Activated CD4-positive, alpha-beta memory T cell treated with anti-CD3 and anti-CD28 coated beads for 36 hours (primary cell): Measurements from ENCODE around the gene DNM2. TPM values are rescaled to one million over a fixed set of nuclear protein-coding genes. Genes with fewer than 3 reads are reported as not detected.

Experiments used
- microRNA-seq: library from miRNA; unstranded; fragments of <30 nt; microRNA quantifications from one replicate; pipeline ENCODE4 v1.2.0, GENCODE V29; 2022; ENCODE audit warnings: borderline number of aligned reads, borderline microRNAs expressed, borderline replicate concordance
- total RNA-seq, 2 experiments: library from RNA; stranded (reverse); gene quantifications; one replicate each; pipeline ENCODE4 v1.2.3, GENCODE V29; 2021

DNM2 gene
- total RNA-seq, 2 experiments from 2014 or later = 171 to 173 TPM

Small RNA genes within 50 kb of the gene (microRNA-seq; reads per million reads assigned to microRNA genes)
- gene MIR199A1 = not detected
- not detected for gene MIR4748
- not detected for gene MIR638
- 2.4 reads per million for gene MIR6793

Other genes with a start within 250 kb of the DNM2 start
- gene KEAP1, start 214.7 kb upstream of the DNM2 start, total RNA-seq = 10 to 100 TPM; 68.0 to 71.0 TPM
- gene S1PR5, start 200.6 kb upstream of the DNM2 start, total RNA-seq = under 1 TPM; 0.12 to 0.40 TPM
- 10 to 100 TPM; 23.8 to 26.7 TPM for gene ATG4D, start 174.2 kb upstream of the DNM2 start, total RNA-seq
- gene KRI1, start 152.1 kb upstream of the DNM2 start, total RNA-seq = 10 to 100 TPM; 46.2 to 52.3 TPM
- gene CDKN2D, start 149.1 kb upstream of the DNM2 start, total RNA-seq = 10 to 100 TPM; 68.6 to 68.8 TPM
- not detected for gene AP1M2, start 130.8 kb upstream of the DNM2 start, total RNA-seq
- gene SLC44A2, start 92.5 kb upstream of the DNM2 start, total RNA-seq = 10 to 100 TPM; 89.3 to 94.6 TPM
- gene ILF3, start 63.7 kb upstream of the DNM2 start, total RNA-seq = 100 to 1,000 TPM; 355 to 357 TPM
- 10 to 100 TPM; 43.1 to 47.4 TPM for gene QTRT1, start 16.6 kb upstream of the DNM2 start, total RNA-seq
- gene TMED1, start 118.1 kb downstream of the DNM2 start, total RNA-seq = 10 to 100 TPM; 18.8 to 19.1 TPM
- gene C19orf38, start 130.3 kb downstream of the DNM2 start, total RNA-seq = 1 to 10 TPM; 1.4 to 1.7 TPM
- 10 to 100 TPM; 75.0 to 78.3 TPM for gene CARM1, start 153.5 kb downstream of the DNM2 start, total RNA-seq
- gene YIPF2, start 210.6 kb downstream of the DNM2 start, total RNA-seq = 10 to 100 TPM; 25.6 to 28.4 TPM
- 10 to 100 TPM; 15.6 to 16.4 TPM for gene TIMM29, start 210.7 kb downstream of the DNM2 start, total RNA-seq
- gene SMARCA4, start 243.0 kb downstream of the DNM2 start, total RNA-seq = 100 to 1,000 TPM in 1 of 2 experiments, 10 to 100 TPM in 1; 97.8 to 101 TPM